Rectal smooth muscle tissue (tissue), 1 donor: ENCODE measurements around the gene CLIC4.

ENCODE experiments used
- H3K27ac ChIP-seq: one replicate; pipeline ENCODE4 v1.7.0; 2013; ENCODE audit warnings: low read depth, low read length, inconsistent platforms
- H3K27me3 ChIP-seq: one replicate; pipeline ENCODE4 v1.7.0; 2013; ENCODE audit warnings: low read length; ENCODE audit not compliant: control insufficient read depth, insufficient read depth
- H3K36me3 ChIP-seq: one replicate; pipeline ENCODE4 v1.7.0; 2013; ENCODE audit warnings: low read length; ENCODE audit not compliant: control insufficient read depth, insufficient read depth
- H3K4me1 ChIP-seq: one replicate; pipeline ENCODE4 v1.7.0; 2013; ENCODE audit warnings: low read length; ENCODE audit not compliant: control insufficient read depth, insufficient read depth
- H3K4me3 ChIP-seq: one replicate; pipeline ENCODE4 v1.7.0; 2013; ENCODE audit warnings: low read length
- H3K9ac ChIP-seq: one replicate; pipeline ENCODE4 v1.7.0; 2013; ENCODE audit warnings: low read length

Gene CLIC4

DNA sequence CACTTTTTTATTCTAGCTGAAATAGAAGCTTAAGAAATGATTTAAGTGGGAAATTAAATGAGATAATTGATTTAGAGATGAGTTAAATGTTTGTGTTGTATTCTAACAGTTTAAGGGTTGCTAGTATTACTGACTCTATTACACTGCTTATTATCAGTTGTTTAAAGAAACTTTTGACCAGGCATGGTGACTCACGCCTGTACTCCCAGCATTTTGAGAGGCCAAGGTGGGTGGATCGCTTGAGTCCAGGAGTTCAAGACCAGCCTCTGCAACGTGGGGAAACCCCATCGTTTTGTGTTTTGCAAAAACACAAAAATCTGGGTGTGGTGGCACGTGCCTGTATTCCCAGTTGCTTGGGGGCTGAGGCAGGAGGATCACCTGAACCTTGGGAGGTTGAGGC is 14.2 kb downstream of the CLIC4 start:
- Histone ChIP-seq H3K27me3 (no peaks in the 10 kb centered on the region), H3K9ac (no peak overlapping the region), H3K4me1 (peaks cover under 1% of the 10 kb centered on the region), H3K27ac (no peak overlapping the region), H3K4me3 (no peak overlapping the region), H3K36me3 (no peaks in the 10 kb centered on the region)

- Histone ChIP-seq H3K36me3 (no peaks in the 10 kb centered on the region), H3K27ac (no peak overlapping the region), H3K27me3 (no peaks in the 10 kb centered on the region), H3K4me3 (no peak overlapping the region), H3K4me1 (peaks cover 10% of the 10 kb centered on the region), H3K9ac (no peak overlapping the region)
Measured at GRCh38 chr1:24761582-24761981, 16.3 kb downstream of the CLIC4 start.

DNA sequence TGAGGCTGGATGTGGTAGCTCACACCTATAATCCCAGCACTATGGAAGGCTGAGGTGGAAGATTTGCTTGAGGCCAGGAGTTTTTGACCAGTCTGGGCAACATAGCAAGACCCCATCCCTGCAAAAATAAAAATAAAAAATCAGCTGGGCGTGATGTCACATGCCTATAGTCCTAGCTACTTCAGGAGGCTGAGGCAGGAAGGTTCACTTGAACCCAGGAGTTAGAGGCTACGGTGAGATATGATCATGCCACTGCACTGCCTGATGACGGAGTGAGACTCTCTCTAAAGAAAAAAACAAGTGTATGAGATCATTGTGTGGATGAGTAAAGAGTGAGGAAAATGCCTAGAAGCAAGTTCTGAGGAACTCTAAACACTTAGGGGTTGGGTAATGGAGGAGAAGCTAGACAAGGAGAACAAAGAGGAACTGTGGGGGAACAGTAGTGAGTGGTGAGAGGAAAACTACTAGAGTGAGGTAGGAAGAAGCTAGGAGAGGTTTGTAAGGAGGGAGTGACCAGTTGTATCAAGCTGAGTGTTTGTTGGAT is 17.0 kb downstream of the CLIC4 start:
- H3K4me1 ChIP-seq: peaks cover 10% of the 10 kb centered on the region
- no peaks in the 10 kb centered on the region for H3K36me3 ChIP-seq
- no peaks in the 10 kb centered on the region for H3K27me3 ChIP-seq
- H3K27ac ChIP-seq: no peak overlapping the region
- no peak overlapping the region for H3K4me3 ChIP-seq
- H3K9ac ChIP-seq: no peak overlapping the region

GRCh38 chr1:24763671-24764070 is 18.4 kb downstream of the CLIC4 start:
- Histone ChIP-seq H3K4me1 (peaks cover 10% of the 10 kb centered on the region), H3K9ac (no peak overlapping the region), H3K36me3 (no peaks in the 10 kb centered on the region), H3K4me3 (no peak overlapping the region), H3K27ac (no peak overlapping the region), H3K27me3 (no peaks in the 10 kb centered on the region)

DNA sequence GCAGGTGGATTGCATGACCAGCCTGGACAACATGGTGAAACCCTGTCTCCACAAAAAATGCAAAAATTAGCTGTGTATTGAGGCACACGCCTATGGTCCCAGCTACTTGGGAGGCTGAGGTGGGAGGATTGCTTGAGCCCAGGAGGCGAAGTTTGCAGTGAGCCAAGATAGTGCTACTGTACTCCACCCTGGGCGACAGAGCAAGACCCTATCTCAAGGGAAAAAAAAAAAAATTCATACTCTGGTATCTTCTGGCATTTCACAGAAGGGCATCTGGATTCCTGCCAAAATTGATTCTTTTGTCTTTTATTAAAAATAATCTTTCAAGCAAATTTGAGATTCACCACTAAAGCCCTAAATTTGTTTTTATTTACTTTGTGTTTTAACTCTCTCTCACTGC is 19.2 kb downstream of the CLIC4 start:
- H3K36me3 ChIP-seq: no peaks in the 10 kb centered on the region
- H3K4me3 ChIP-seq: no peak overlapping the region
- H3K27ac ChIP-seq: no peak overlapping the region
- peaks cover 12% of the 10 kb centered on the region for H3K4me1 ChIP-seq
- H3K27me3 ChIP-seq: no peaks in the 10 kb centered on the region
- no peak overlapping the region for H3K9ac ChIP-seq

- Histone ChIP-seq H3K36me3 (no peaks in the 10 kb centered on the region), H3K27ac (no peak overlapping the region), H3K9ac (no peak overlapping the region), H3K4me1 (peaks cover 15% of the 10 kb centered on the region), H3K4me3 (no peak overlapping the region), H3K27me3 (no peaks in the 10 kb centered on the region)
Measured at GRCh38 chr1:24764848-24765247, 19.6 kb downstream of the CLIC4 start.

- Histone ChIP-seq H3K4me1 (peaks cover 18% of the 10 kb centered on the region), H3K9ac (no peak overlapping the region), H3K27ac (peak overlapping the region; percentile 8), H3K36me3 (no peaks in the 10 kb centered on the region), H3K27me3 (no peaks in the 10 kb centered on the region), H3K4me3 (no peak overlapping the region)
Measured at GRCh38 chr1:24765308-24765988, 20.2 kb downstream of the CLIC4 start.

DNA sequence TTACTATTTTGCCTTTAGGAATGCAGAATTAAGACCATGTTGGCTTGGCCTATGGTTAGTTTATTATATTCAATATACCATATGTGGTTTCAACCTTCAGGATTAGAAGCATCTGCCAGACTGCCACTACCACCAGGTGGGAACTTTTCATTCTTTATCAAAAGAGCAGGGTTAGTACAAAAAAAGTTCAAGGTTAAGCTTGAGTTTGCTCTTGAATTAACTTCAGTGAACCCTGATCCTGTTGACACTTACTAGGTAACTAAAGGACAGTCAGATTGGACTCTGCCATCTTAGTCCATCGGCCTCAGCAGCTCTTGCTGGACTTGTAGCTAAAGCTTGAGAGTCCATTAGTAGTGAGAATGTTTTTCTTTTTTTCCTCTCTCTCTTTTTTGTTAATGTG is 22.1 kb downstream of the CLIC4 start:
- no peaks in the 10 kb centered on the region for H3K27me3 ChIP-seq
- H3K27ac ChIP-seq: no peak overlapping the region
- no peak overlapping the region for H3K9ac ChIP-seq
- H3K4me1 ChIP-seq: peaks cover 26% of the 10 kb centered on the region
- H3K4me3 ChIP-seq: no peak overlapping the region
- no peaks in the 10 kb centered on the region for H3K36me3 ChIP-seq

- H3K27me3 ChIP-seq: no peaks in the 10 kb centered on the region
- no peak overlapping the region for H3K4me3 ChIP-seq
- H3K4me1 ChIP-seq: peaks cover 26% of the 10 kb centered on the region
- H3K36me3 ChIP-seq: no peaks in the 10 kb centered on the region
- no peak overlapping the region for H3K9ac ChIP-seq
- H3K27ac ChIP-seq: peak overlapping the region; percentile 94
Measured at GRCh38 chr1:24768873-24769605, 23.8 kb downstream of the CLIC4 start.

DNA sequence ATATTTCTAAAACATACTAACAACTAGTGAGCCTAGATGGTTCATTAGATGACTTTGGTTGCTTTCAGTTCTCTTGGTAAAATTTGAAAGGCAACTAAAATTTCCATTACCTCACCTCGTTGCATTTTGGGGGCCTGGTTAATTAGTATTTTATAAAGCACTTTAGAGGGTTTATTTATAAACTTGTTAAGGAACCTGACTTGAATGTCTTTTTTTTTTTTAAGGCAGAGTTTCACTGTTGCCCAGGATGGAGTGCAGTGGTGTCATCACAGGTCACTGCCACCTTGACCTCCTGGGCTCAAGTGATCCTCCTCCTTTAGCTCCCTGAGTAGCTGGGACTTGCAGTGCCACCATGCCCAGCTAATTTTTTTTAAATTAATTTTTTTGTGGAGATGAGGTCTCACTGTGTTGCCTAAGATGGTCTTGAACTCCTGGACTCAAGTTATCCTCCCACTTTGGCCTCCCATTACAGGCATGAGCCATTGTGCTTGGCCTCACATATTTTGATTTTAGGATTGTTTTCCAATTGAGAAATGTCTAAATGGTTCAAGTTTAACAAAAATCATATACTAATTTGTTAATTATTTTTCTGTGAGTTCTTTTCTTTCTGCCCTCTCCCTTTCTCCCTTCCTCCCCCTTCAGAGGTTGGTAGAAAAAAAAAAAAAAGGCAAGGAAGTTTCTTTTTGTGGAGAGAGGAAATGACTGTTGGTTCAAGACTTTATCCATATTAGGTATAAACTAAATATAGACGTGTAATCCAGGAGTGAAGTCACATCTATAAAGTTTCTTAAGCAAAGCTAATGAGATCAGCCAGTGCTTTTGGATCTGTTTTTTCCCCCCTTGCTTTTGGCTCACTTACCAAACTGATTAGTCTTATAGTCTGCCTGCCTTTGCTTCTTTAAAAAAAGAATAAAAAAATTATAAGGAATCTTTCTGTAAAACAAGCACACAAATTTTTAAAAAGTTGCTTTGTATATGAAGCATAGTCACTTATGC is 24.7 kb downstream of the CLIC4 start:
- H3K4me1 ChIP-seq: peaks cover 20% of the 10 kb centered on the region
- no peaks in the 10 kb centered on the region for H3K27me3 ChIP-seq
- no peaks in the 10 kb centered on the region for H3K36me3 ChIP-seq
- peak overlapping the region; percentile 94 for H3K27ac ChIP-seq
- H3K4me3 ChIP-seq: no peak overlapping the region
- no peak overlapping the region for H3K9ac ChIP-seq

GRCh38 chr1:24770881-24771280 is 25.6 kb downstream of the CLIC4 start:
- Histone ChIP-seq H3K9ac (no peak overlapping the region), H3K27ac (peak overlapping the region; percentile 94), H3K4me3 (no peak overlapping the region), H3K36me3 (no peaks in the 10 kb centered on the region), H3K27me3 (no peaks in the 10 kb centered on the region), H3K4me1 (peaks cover 17% of the 10 kb centered on the region)

- H3K36me3 ChIP-seq: no peaks in the 10 kb centered on the region
- no peaks in the 10 kb centered on the region for H3K27me3 ChIP-seq
- peaks cover 18% of the 10 kb centered on the region for H3K4me1 ChIP-seq
- H3K4me3 ChIP-seq: no peak overlapping the region
- H3K27ac ChIP-seq: peak overlapping the region; percentile 94
- H3K9ac ChIP-seq: no peak overlapping the region
Measured at GRCh38 chr1:24771574-24771973, 26.3 kb downstream of the CLIC4 start.
